ENCODE measurements around the gene FAM184B. TPM values are rescaled to one million over a fixed set of nuclear protein-coding genes. Genes with fewer than 3 reads are reported as not detected.

FAM184B gene
- total and polyA plus RNA-seq, 2 experiments from 2014 or later: 0.11 to 0.49 TPM

DNA sequence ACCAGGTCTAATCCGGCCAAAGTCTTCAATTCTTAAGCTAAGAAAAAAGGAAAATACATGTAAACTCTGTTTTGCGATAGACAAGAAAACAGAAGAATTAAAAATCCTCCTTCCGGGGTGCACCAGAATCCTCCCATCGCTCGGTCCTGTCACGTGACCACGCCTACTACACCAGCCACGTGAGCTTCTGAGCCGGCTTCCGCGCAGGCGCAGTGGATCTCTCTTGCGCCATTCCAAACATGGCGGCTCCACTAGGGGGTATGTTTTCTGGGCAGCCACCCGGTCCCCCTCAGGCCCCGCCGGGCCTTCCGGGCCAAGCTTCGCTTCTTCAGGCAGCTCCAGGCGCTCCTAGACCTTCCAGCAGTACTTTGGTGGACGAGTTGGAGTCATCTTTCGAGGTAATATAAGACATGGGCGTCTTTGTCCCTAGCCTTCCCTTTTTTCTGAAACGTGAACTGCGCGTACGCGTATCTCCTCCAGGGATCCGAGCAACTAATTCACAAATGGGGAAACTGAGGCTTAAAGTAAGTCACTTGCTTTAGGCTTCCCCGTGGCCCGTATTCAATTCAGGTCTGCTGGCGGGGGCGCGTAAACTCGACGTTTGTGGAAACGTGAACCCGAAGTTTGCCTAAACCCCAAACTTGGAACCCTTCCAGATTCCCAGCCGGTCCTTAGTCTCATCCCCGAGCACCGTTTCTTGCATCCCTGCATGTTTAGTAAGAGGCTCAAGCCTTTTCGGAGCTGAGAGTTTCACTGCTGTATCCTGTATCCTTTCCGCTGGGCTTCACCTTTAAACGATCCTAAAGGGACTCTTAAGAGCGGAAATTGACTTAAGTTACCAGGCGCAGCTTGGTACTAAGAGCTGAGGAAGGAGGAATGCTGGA lies 166.8 kb downstream of the FAM184B start, which contains the start of gene MED28 (continued):
- TF ChIP-seq, protein P1, sequence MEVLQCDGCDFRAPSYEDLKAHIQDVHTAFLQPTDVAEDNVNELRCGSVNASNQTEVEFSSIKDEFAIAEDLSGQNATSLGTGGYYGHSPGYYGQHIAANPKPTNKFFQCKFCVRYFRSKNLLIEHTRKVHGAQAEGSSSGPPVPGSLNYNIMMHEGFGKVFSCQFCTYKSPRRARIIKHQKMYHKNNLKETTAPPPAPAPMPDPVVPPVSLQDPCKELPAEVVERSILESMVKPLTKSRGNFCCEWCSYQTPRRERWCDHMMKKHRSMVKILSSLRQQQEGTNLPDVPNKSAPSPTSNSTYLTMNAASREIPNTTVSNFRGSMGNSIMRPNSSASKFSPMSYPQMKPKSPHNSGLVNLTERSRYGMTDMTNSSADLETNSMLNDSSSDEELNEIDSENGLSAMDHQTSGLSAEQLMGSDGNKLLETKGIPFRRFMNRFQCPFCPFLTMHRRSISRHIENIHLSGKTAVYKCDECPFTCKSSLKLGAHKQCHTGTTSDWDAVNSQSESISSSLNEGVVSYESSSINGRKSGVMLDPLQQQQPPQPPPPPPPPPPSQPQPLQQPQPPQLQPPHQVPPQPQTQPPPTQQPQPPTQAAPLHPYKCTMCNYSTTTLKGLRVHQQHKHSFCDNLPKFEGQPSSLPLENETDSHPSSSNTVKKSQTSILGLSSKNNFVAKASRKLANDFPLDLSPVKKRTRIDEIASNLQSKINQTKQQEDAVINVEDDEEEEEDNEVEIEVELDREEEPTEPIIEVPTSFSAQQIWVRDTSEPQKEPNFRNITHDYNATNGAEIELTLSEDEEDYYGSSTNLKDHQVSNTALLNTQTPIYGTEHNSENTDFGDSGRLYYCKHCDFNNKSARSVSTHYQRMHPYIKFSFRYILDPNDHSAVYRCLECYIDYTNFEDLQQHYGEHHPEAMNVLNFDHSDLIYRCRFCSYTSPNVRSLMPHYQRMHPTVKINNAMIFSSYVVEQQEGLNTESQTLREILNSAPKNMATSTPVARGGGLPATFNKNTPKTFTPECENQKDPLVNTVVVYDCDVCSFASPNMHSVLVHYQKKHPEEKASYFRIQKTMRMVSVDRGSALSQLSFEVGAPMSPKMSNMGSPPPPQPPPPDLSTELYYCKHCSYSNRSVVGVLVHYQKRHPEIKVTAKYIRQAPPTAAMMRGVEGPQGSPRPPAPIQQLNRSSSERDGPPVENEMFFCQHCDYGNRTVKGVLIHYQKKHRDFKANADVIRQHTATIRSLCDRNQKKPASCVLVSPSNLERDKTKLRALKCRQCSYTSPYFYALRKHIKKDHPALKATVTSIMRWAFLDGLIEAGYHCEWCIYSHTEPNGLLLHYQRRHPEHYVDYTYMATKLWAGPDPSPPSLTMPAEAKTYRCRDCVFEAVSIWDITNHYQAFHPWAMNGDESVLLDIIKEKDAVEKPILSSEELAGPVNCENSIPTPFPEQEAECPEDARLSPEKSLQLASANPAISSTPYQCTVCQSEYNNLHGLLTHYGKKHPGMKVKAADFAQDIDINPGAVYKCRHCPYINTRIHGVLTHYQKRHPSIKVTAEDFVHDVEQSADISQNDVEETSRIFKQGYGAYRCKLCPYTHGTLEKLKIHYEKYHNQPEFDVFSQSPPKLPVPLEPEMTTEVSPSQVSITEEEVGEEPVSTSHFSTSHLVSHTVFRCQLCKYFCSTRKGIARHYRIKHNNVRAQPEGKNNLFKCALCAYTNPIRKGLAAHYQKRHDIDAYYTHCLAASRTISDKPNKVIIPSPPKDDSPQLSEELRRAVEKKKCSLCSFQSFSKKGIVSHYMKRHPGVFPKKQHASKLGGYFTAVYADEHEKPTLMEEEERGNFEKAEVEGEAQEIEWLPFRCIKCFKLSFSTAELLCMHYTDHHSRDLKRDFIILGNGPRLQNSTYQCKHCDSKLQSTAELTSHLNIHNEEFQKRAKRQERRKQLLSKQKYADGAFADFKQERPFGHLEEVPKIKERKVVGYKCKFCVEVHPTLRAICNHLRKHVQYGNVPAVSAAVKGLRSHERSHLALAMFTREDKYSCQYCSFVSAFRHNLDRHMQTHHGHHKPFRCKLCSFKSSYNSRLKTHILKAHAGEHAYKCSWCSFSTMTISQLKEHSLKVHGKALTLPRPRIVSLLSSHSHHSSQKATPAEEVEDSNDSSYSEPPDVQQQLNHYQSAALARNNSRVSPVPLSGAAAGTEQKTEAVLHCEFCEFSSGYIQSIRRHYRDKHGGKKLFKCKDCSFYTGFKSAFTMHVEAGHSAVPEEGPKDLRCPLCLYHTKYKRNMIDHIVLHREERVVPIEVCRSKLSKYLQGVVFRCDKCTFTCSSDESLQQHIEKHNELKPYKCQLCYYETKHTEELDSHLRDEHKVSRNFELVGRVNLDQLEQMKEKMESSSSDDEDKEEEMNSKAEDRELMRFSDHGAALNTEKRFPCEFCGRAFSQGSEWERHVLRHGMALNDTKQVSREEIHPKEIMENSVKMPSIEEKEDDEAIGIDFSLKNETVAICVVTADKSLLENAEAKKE (CRISPR knock-in tag; IDR thresholded peaks at IDR 0.05): no peak
- no peak for TF ChIP-seq JUNB (IDR thresholded peaks at IDR 0.05; ENCODE audit: unreplicated experiment)
- TF ChIP-seq ZNF114 (CRISPR knock-in tag; IDR thresholded peaks at IDR 0.05): no peak
- peak; percentile 68; the same call in 1 of the 2 replicates for TF ChIP-seq POLR2AphosphoS5 (IDR thresholded peaks at IDR 0.05; ENCODE audit: low read depth)
- TF ChIP-seq ZNF331 (CRISPR knock-in tag; IDR thresholded peaks at IDR 0.05; ENCODE audit: low read depth): no peak
- no peak for TF ChIP-seq NANOG (IDR thresholded peaks at IDR 0.05; ENCODE audit: borderline replicate concordance)
- no peak for TF ChIP-seq EZH2 (IDR thresholded peaks at IDR 0.05; ENCODE audit: low read depth, unreplicated experiment)
- peak; percentile 51 for TF ChIP-seq CREB1 (CRISPR knock-in tag; IDR thresholded peaks at IDR 0.05; ENCODE audit: low read depth)

Data from GM23338 (cell line).